Left lung (tissue), 10 donors: ENCODE data around the gene GAPDHS. TPM values are rescaled to one million over a fixed set of nuclear protein-coding genes. Genes with fewer than 3 reads are reported as not detected.
A peak's percentile ranks its signal among the peaks of the same experiment; 100 is the strongest.

Experiments used
- ATAC-seq: fragments of 200-7000 bp; cut with Tn5 transposase; one replicate; pipeline ENCODE4 v1.9.1; 2020; ENCODE audit warnings: moderate library complexity
- DNase-seq, 4 donors: peaks; one replicate each; pipeline ENCODE4 v3.0.0-alpha.2; 2013 to 2020
- H3K27ac ChIP-seq, 2 donors: fragments of 200-600 bp; sonication (generic) in 1 of 2; one replicate each; pipeline versions ENCODE4 v1.5.0 to v1.8.0; 2020 to 2021
- H3K27me3 ChIP-seq, 2 donors: fragments of 200-600 bp; sonication (generic) in 1 of 2; one replicate each; pipeline versions ENCODE4 v1.5.0 to v1.8.0; 2020 to 2021
- H3K36me3 ChIP-seq, 2 donors: fragments of 200-600 bp; sonication (generic) in 1 of 2; one replicate each; pipeline versions ENCODE4 v1.5.0 to v1.8.0; 2020 to 2021
- H3K4me1 ChIP-seq, 2 donors: fragments of 200-600 bp; one replicate each; pipeline ENCODE4 v1.8.0; 2021
- H3K4me3 ChIP-seq, 2 donors: fragments of 200-600 bp; sonication (generic) in 1 of 2; one replicate each; pipeline versions ENCODE4 v1.5.0 to v1.8.0; 2020 to 2021; ENCODE audit warnings: mild to moderate bottlenecking in 1 of 2
- H3K9me3 ChIP-seq, 2 donors: fragments of 200-600 bp; sonication (generic) in 1 of 2; one replicate each; pipeline versions ENCODE4 v1.5.0 to v1.8.0; 2020 to 2021
- CTCF ChIP-seq, 2 donors: fragments of 200-600 bp; sonication (generic) in 1 of 2; IDR thresholded peaks; one replicate each; pipeline versions ENCODE4 v1.5.0 to v1.8.0; 2021; ENCODE audit warnings: antibody characterized with exemption in 2 of 2
- intact Hi-C, 2 donors: fragments of 100-400 bp; cut with DNase I; formaldehyde crosslinking; loops; one replicate each; pipeline versions ENCODE4 v1.11.2 to v1.14.2; 2022
- polyA plus RNA-seq, 6 donors: library from polyadenylated mRNA; unstranded; fragments of 120-200 nt; gene quantifications; one replicate each; pipeline ENCODE4 v1.2.1, GENCODE V29; 2013; ENCODE audit not compliant: insufficient read length in 6 of 6
- total RNA-seq, 2 donors: library from RNA; stranded (reverse); fragmentation: NEBNext Ultra II Directional; extraction: Animal tissue kit (Norgen Biotek cat#: 25700); gene quantifications; one replicate each; pipeline ENCODE4 v1.2.1, GENCODE V29; 2021
- donor health status: DM: no; HTN: yes; CAD: no.
- donor health status: DM: no; HTN: no; CAD: no.

The GAPDHS gene
- total and polyA plus RNA-seq, 8 donors: not detected

DNA sequence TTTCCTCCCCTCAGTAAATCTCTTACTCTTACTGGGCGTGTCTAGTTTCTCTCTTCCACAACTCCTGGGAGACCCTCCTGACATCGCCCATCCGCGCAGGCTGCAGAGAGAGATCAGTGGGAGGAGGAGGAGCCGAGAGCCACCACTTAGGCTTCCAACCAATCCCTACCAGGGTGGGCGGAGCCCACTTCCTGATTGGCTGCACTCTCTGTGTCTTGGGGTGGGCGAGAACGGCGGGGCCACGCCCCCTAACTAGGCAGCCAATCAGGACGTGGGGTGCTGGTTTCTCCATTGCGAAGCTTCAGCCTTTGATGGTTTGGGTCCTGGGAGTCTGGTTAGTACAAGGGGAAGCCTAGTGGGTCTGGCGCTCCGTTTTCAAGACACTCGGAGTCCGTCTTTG, 52.6 kb downstream of the GAPDHS start, which contains the start of gene PMIS2:
TSS of gene PMIS2 (plus strand) at position 326 of the 400 bp plus-strand sequence. CDS start 87 bp downstream, outside the sequence.
- Histone ChIP-seq H3K4me3 (no peak within 1 kb of the TSS), H3K9me3 (no peaks in the 10 kb centered on the region), H3K36me3 (no peaks in the 10 kb centered on the region), H3K4me1 (no peaks in the 10 kb centered on the region), H3K27me3 (peaks cover 0 to 30% of the 10 kb centered on the region in 2 donors), H3K27ac (no peak within 1 kb of the TSS)
- DNase-seq (no peak), ATAC-seq (no peak)
- intact Hi-C loops: no loop called here
- no peak for TF ChIP-seq CTCF (IDR thresholded peaks at IDR 0.05)

GRCh38 chr19:35587321-35587720, 54.1 kb downstream of the GAPDHS start:
- H3K4me1 ChIP-seq: no peaks in the 10 kb centered on the region
- DNase-seq (no peak), ATAC-seq (no peak)
- TF ChIP-seq CTCF (IDR thresholded peaks at IDR 0.05): no peak
- H3K4me3 ChIP-seq: no peak overlapping the region
- no peaks in the 10 kb centered on the region for H3K9me3 ChIP-seq
- no peaks in the 10 kb centered on the region for H3K36me3 ChIP-seq
- peaks cover 0 to 31% of the 10 kb centered on the region in 2 donors for H3K27me3 ChIP-seq
- no peak overlapping the region for H3K27ac ChIP-seq
- intact Hi-C loops: no loop called here

GRCh38 chr19:35590875-35591274, 57.6 kb downstream of the GAPDHS start:
- H3K36me3 ChIP-seq: no peaks in the 10 kb centered on the region
- H3K27me3 ChIP-seq: peaks cover 0 to 32% of the 10 kb centered on the region in 2 donors
- H3K27ac ChIP-seq: no peak overlapping the region
- H3K4me1 ChIP-seq: no peaks in the 10 kb centered on the region
- DNase-seq (no peak), ATAC-seq (no peak)
- intact Hi-C loops: no loop called here
- H3K9me3 ChIP-seq: no peaks in the 10 kb centered on the region
- TF ChIP-seq CTCF (IDR thresholded peaks at IDR 0.05): no peak
- no peak overlapping the region for H3K4me3 ChIP-seq

- no peak overlapping the region for H3K27ac ChIP-seq
- intact Hi-C loops: no loop called here
- no peaks in the 10 kb centered on the region for H3K9me3 ChIP-seq
- peak; percentile 30 to 37 for TF ChIP-seq CTCF (IDR thresholded peaks at IDR 0.05)
- no peaks in the 10 kb centered on the region for H3K4me1 ChIP-seq
- H3K27me3 ChIP-seq: peaks cover 0 to 28% of the 10 kb centered on the region in 2 donors
- H3K36me3 ChIP-seq: no peaks in the 10 kb centered on the region
- DNase-seq (peak in 2 of 4 donors; percentile 23 to 53), ATAC-seq (peak; percentile 58)
- H3K4me3 ChIP-seq: no peak overlapping the region
Measured at GRCh38 chr19:35592226-35592625, 59.0 kb downstream of the GAPDHS start.

Other genes starting within 250 kb of the GAPDHS start
- not detected for gene MAG, start 241.3 kb upstream of the GAPDHS start, total RNA-seq
- 10 to 100 TPM in 2 of 6 donors, 1 to 10 TPM in 4; 1.3 to 14.4 (median 6.2) TPM for gene MAG, start 241.3 kb upstream of the GAPDHS start, polyA plus RNA-seq
- 10 to 100 TPM in 1 of 2 donors, 1 to 10 TPM in 1; 6.5 to 13.8 TPM for gene CD22, start 204.3 kb upstream of the GAPDHS start, total RNA-seq
- 10 to 100 TPM in 4 of 6 donors, 1 to 10 TPM in 2; 5.2 to 63.2 (median 19.7) TPM for gene CD22, start 204.3 kb upstream of the GAPDHS start, polyA plus RNA-seq
- not detected for gene FFAR1, start 185.6 kb upstream of the GAPDHS start, total RNA-seq
- gene FFAR1, start 185.6 kb upstream of the GAPDHS start, polyA plus RNA-seq: under 1 TPM; 0.06 to 0.74 (median 0.28) TPM
- 1 to 10 TPM in 1 of 2 donors, not detected in 1; 1.6 TPM for gene FFAR3, start 175.0 kb upstream of the GAPDHS start, total RNA-seq
- gene FFAR3, start 175.0 kb upstream of the GAPDHS start, polyA plus RNA-seq: under 1 TPM in 5 of 6 donors, not detected in 1; 0.09 to 0.49 (median 0.28) TPM
- gene GPR42, start 162.4 kb upstream of the GAPDHS start, total RNA-seq: not detected
- under 1 TPM in 3 of 6 donors, not detected in 3; 0.11 to 0.24 (median 0.14) TPM for gene GPR42, start 162.4 kb upstream of the GAPDHS start, polyA plus RNA-seq
- 10 to 100 TPM in 1 of 2 donors, under 1 TPM in 1; 0.85 to 26.6 TPM for gene FFAR2, start 85.2 kb upstream of the GAPDHS start, total RNA-seq
- gene FFAR2, start 85.2 kb upstream of the GAPDHS start, polyA plus RNA-seq: under 1 TPM in 5 of 6 donors, not detected in 1; 0.18 to 0.79 (median 0.34) TPM
- not detected for gene KRTDAP, start 43.0 kb upstream of the GAPDHS start, total RNA-seq
- gene KRTDAP, start 43.0 kb upstream of the GAPDHS start, polyA plus RNA-seq: 1 to 10 TPM in 5 of 6 donors, under 1 TPM in 1; 0.98 to 2.2 (median 1.8) TPM
- 100 to 1,000 TPM; 104 to 136 TPM for gene DMKN, start 19.8 kb upstream of the GAPDHS start, total RNA-seq
- gene DMKN, start 19.8 kb upstream of the GAPDHS start, polyA plus RNA-seq: 100 to 1,000 TPM in 5 of 6 donors, 10 to 100 TPM in 1; 92.5 to 140 (median 111) TPM
- under 1 TPM in 1 of 2 donors, not detected in 1; 0.20 TPM for gene SBSN, start 5.1 kb upstream of the GAPDHS start, total RNA-seq
- under 1 TPM in 2 of 6 donors, not detected in 4; 0.09 to 0.11 TPM for gene SBSN, start 5.1 kb upstream of the GAPDHS start, polyA plus RNA-seq
- 100 to 1,000 TPM in 1 of 2 donors, 10 to 100 TPM in 1; 98.3 to 112 TPM for gene TMEM147, start 12.2 kb downstream of the GAPDHS start, total RNA-seq
- 10 to 100 TPM; 52.7 to 62.3 (median 55.2) TPM for gene TMEM147, start 12.2 kb downstream of the GAPDHS start, polyA plus RNA-seq
- gene ATP4A, start 30.2 kb downstream of the GAPDHS start, total RNA-seq: not detected
- not detected for gene ATP4A, start 30.2 kb downstream of the GAPDHS start, polyA plus RNA-seq
- not detected for gene PMIS2, start 52.7 kb downstream of the GAPDHS start, total RNA-seq
- not detected for gene PMIS2, start 52.7 kb downstream of the GAPDHS start, polyA plus RNA-seq
- 10 to 100 TPM; 12.1 to 12.7 TPM for gene HAUS5, start 79.3 kb downstream of the GAPDHS start, total RNA-seq
- gene HAUS5, start 79.3 kb downstream of the GAPDHS start, polyA plus RNA-seq: 10 to 100 TPM; 22.5 to 32.7 (median 26.7) TPM
- gene RBM42, start 95.6 kb downstream of the GAPDHS start, total RNA-seq: 10 to 100 TPM; 57.8 to 64.1 TPM
- 10 to 100 TPM; 48.4 to 67.0 (median 61.3) TPM for gene RBM42, start 95.6 kb downstream of the GAPDHS start, polyA plus RNA-seq
- 1 to 10 TPM in 1 of 2 donors, under 1 TPM in 1; 0.79 to 1.0 TPM for gene ETV2, start 108.3 kb downstream of the GAPDHS start, total RNA-seq
- 1 to 10 TPM; 1.5 to 3.5 (median 2.2) TPM for gene ETV2, start 108.3 kb downstream of the GAPDHS start, polyA plus RNA-seq
- gene COX6B1, start 114.9 kb downstream of the GAPDHS start, total RNA-seq: 100 to 1,000 TPM; 291 to 295 TPM
- 100 to 1,000 TPM; 199 to 261 (median 234) TPM for gene COX6B1, start 114.9 kb downstream of the GAPDHS start, polyA plus RNA-seq
- not detected for gene UPK1A, start 133.1 kb downstream of the GAPDHS start, total RNA-seq
- gene UPK1A, start 133.1 kb downstream of the GAPDHS start, polyA plus RNA-seq: under 1 TPM in 4 of 6 donors, not detected in 2; 0.18 to 0.48 (median 0.30) TPM
- gene ZBTB32, start 171.1 kb downstream of the GAPDHS start, total RNA-seq: under 1 TPM; 0.15 to 0.31 TPM
- under 1 TPM; 0.32 to 0.94 (median 0.50) TPM for gene ZBTB32, start 171.1 kb downstream of the GAPDHS start, polyA plus RNA-seq
- gene KMT2B, start 184.5 kb downstream of the GAPDHS start, total RNA-seq: 10 to 100 TPM; 29.4 to 39.1 TPM
- 10 to 100 TPM; 27.9 to 38.0 (median 33.9) TPM for gene KMT2B, start 184.5 kb downstream of the GAPDHS start, polyA plus RNA-seq
- 10 to 100 TPM; 14.1 to 25.8 TPM for gene IGFLR1, start 209.0 kb downstream of the GAPDHS start, total RNA-seq
- 1 to 10 TPM; 2.0 to 6.1 (median 5.1) TPM for gene IGFLR1, start 209.0 kb downstream of the GAPDHS start, polyA plus RNA-seq
- 10 to 100 TPM; 15.2 to 16.6 TPM for gene U2AF1L4, start 212.0 kb downstream of the GAPDHS start, total RNA-seq
- gene U2AF1L4, start 212.0 kb downstream of the GAPDHS start, polyA plus RNA-seq: 10 to 100 TPM; 16.0 to 20.5 (median 17.7) TPM
- 10 to 100 TPM; 59.6 to 90.3 TPM for gene PSENEN, start 212.2 kb downstream of the GAPDHS start, total RNA-seq
- 10 to 100 TPM; 39.6 to 59.7 (median 46.9) TPM for gene PSENEN, start 212.2 kb downstream of the GAPDHS start, polyA plus RNA-seq
- gene LIN37, start 215.1 kb downstream of the GAPDHS start, total RNA-seq: 1 to 10 TPM; 6.6 to 9.9 TPM
- 10 to 100 TPM; 11.0 to 14.5 (median 12.7) TPM for gene LIN37, start 215.1 kb downstream of the GAPDHS start, polyA plus RNA-seq
- gene HSPB6, start 223.6 kb downstream of the GAPDHS start, total RNA-seq: 10 to 100 TPM; 38.3 to 39.7 TPM
- gene HSPB6, start 223.6 kb downstream of the GAPDHS start, polyA plus RNA-seq: 10 to 100 TPM; 51.8 to 91.7 (median 71.3) TPM
- gene PROSER3, start 224.7 kb downstream of the GAPDHS start, total RNA-seq: 10 to 100 TPM; 21.8 to 22.2 TPM
- gene PROSER3, start 224.7 kb downstream of the GAPDHS start, polyA plus RNA-seq: 10 to 100 TPM; 19.0 to 21.4 (median 20.8) TPM
- 10 to 100 TPM; 11.4 to 11.9 TPM for gene ARHGAP33, start 242.1 kb downstream of the GAPDHS start, total RNA-seq
- 10 to 100 TPM; 23.7 to 35.6 (median 29.4) TPM for gene ARHGAP33, start 242.1 kb downstream of the GAPDHS start, polyA plus RNA-seq